HG02973 (cell line): ENCODE data around the gene LRRC23.
"Not testable (repeated sequence)": the region's sequence is repeated elsewhere in the genome, so short reads cannot be mapped to it uniquely, and the experiment has no call there.

Source experiments
- ATAC-seq: cut with Tn5 transposase; IDR thresholded peaks from one replicate; pipeline ENCODE4 v1.9.1; 2021; ENCODE audit warnings: moderate library complexity; ENCODE audit not compliant: unreplicated experiment

LRRC23 gene, protein sequence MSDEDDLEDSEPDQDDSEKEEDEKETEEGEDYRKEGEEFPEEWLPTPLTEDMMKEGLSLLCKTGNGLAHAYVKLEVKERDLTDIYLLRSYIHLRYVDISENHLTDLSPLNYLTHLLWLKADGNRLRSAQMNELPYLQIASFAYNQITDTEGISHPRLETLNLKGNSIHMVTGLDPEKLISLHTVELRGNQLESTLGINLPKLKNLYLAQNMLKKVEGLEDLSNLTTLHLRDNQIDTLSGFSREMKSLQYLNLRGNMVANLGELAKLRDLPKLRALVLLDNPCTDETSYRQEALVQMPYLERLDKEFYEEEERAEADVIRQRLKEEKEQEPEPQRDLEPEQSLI

DNA sequence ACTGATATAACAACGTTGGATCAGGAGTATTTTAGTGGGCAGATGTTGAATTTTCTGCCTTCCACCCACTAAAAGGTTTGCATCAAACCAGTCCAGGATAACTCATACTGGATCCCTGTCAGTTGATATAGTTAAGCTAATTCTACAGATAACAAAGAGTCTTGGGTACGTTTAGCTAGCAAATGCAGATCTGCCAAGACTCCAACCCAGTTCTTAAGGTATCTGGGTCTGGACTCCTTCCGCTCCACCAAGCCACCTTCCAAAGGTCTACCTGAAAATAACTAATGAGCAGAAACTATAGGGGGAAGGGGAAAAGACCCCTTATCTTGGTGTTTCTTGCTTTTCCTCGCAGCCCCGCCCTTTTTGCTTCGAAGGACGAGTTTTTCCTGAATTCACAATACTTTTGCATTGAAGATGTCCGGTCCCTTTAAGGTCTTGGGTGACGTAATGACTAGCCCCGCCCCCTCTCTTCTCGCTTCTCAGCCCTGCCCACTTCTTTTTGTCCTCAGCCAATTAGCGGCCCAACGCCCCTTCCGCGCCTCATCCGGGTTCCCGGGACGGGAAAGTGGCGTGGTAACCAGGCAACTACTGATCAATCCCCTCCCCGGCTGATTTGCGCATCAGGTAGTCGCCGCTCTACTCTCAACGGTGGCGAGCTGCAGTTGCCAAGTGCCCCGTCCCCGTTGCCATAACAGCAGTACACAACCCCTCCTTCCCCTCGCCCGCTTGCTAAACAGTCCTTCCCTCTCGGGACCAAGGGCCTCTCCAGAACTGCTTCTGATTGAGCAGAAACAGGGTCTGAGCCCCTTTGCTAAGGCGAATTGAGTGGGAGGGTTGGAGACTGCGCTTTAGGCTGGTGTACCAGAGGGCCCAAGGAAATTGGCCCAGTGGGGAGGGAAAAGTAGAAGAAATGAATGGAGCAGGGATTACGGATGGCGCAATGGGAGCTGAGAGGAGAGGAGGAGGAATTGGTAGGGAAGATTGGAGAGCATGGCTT is at the start of gene LRRC23:
TSS of gene LRRC23 (plus strand) at position 543 of the 997 bp plus-strand sequence. CDS start 812 bp downstream, outside the sequence.
- ATAC-seq: peak; percentile 84

DNA sequence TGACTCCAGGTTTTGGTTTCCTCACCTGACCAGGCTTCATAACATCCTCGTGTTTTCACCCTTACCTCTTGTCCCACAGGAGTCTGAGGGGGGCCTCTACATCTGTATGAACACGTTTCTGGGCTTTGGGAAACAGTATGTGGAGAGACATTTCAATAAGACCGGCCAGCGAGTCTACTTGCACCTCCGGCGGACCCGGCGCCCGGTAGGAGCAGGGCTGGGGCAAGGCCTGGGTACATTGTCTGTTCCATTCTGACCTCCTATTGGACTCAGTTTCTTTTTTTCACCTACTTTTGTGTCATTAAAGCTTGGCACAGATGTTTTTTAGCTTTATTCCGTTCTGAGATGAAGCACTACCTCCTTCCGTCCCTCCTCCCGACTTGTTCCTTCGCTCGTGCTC is 49.3 kb upstream of the LRRC23 start:
- ATAC-seq: no peak

- ATAC-seq: no peak
Measured at GRCh38 chr12:6858799-6859198, 45.8 kb upstream of the LRRC23 start.

DNA sequence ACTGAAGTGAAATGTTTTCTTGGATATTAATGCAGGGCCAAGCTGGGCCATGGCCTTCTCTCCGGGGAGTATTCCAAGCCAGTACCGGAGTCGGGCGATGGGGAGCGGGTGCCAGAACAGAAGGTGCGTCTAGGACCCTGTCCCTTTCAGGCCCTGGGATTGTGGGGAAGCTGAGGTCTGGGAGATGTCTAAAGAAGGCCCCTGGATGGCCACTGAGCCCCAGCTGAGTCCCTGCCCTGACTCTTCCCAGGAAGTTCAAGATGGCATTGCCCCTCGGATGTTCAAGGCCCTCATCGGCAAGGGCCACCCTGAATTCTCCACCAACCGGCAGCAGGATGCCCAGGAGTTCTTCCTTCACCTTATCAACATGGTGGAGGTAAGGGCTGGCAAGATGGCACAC is 44.5 kb upstream of the LRRC23 start:
- no peak for ATAC-seq

DNA sequence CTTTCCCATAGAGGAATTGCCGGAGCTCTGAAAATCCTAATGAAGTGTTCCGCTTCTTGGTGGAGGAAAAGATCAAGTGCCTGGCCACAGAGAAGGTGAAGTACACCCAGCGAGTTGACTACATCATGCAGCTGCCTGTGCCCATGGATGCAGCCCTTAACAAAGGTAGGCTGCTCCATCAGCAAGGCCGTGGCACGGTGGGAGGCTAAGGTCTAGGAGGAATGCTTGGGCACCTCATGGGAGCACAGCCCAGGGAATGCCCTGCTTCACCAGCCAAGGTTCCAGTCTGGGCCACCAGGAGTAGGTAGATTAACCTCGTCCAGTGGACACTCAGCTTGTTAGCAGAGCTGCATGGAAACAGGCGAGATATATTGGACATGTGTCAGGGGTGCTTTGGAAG is 43.7 kb upstream of the LRRC23 start:
- ATAC-seq: no peak

DNA sequence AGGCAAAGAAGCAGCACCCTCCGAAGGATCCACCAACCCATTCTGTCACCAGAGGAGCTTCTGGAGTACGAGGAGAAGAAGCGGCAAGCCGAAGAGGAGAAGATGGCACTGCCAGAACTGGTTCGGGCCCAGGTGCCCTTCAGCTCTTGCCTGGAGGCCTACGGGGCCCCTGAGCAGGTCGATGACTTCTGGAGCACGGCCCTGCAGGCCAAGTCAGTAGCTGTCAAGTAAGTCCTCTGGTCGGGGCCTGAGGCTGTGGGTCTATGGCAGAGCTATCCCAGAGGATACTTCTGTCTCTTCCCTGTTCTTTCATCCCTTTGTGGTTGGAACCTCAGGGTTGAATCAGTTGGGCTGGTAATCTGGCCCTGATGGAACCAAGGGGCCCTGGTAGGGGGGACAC is 43.2 kb upstream of the LRRC23 start:
- ATAC-seq: no peak

DNA sequence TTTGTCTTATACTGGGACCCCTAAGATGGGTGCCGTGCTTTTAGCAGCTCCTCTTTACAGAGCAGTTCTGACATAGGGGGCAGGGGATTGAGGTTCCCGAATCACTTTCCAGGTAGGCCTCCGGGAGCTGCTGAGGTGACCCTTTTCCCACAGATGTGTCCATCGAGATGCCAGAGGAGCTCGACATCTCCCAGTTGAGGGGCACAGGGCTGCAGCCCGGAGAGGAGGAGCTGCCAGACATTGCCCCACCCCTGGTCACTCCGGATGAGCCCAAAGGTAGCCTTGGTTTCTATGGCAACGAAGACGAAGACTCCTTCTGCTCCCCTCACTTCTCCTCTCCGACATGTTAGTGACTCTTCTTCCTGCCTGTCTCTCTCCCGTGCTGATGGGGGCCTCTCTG is 41.6 kb upstream of the LRRC23 start:
- no peak for ATAC-seq

DNA sequence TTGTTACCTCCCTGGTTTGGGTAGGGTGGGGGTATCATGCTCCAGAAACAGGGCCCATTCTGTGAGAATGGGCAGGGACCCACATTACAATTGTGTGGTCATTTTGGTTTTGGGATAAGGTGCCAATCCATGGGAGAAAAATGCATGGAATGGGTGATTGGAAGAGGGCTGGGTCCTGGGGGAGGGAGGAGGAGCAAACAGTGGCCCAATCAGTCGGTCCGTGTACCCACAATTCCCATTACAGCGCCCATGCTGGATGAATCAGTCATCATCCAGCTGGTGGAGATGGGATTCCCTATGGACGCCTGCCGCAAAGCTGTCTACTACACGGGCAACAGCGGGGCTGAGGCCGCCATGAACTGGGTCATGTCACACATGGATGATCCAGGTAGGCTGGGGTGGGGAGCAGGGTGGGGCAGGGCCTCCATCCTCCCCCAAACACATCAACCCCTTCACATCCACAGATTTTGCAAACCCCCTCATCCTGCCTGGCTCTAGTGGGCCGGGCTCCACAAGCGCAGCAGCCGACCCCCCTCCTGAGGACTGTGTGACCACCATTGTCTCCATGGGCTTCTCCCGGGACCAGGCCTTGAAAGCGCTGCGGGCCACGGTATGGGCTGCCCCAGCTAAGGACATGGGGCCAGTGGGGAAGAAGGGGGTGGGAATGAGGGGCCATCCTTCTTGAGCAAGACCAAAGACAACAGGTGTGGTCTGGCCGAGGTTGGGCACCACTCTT is 40.9 kb upstream of the LRRC23 start:
- no peak for ATAC-seq

DNA sequence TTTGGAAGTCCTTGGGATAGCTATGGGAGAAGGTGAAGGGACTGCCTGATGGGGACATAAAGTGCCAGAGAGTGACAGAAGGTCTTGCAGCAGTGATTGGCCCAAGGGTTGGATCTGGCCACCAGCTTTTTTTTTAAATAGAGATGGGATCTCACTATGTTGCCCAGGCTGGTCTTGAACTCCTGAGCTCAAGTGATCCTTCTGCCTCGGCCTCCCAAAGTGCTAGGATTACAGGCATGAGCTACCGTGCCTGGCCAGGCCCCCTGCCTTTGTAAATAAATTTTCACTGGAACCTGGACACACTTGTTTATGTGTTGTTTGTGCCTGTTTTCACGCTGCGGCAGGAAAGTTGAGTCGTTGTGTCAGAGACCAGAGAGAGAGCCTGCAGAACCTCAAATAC is 39.3 kb upstream of the LRRC23 start:
- ATAC-seq: not testable (repeated sequence)

DNA sequence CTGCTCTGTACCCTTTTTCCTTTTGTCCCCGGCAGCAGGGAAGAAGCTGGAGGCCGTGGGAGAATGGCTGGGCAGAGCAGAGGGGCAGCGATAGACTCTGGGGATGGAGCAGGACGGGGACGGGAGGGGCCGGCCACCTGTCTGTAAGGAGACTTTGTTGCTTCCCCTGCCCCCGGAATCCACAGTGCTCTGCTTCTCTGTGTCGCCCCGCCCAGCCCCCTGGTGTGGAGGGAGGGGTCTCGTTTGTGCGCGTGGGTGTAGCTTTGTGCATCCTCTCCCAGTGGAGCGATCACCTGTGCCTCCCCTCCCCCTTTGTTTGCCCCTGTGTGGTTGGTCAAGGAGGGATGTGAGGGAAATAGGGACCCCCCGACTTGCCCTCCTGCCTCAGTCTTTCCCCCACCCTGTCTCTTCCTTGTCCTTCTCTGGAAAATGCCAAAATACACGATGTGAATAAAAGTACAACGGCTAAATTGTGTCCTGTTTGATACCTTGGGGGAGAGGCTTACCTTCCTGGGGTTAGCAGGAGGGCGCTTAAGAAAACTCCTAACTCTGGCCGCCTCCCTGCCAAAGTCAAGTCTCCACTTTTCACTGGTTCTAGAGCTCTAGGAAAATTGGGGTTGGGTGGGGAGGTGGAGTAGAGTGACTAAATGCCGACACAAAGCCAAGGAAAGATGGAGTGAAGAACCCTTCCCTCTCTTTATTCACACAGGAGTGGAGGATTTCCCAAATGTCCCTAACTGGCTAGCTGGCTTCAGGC is 38.3 kb upstream of the LRRC23 start:
- ATAC-seq: no peak

- ATAC-seq: no peak
Measured at GRCh38 chr12:6866920-6867412, 37.7 kb upstream of the LRRC23 start.

DNA sequence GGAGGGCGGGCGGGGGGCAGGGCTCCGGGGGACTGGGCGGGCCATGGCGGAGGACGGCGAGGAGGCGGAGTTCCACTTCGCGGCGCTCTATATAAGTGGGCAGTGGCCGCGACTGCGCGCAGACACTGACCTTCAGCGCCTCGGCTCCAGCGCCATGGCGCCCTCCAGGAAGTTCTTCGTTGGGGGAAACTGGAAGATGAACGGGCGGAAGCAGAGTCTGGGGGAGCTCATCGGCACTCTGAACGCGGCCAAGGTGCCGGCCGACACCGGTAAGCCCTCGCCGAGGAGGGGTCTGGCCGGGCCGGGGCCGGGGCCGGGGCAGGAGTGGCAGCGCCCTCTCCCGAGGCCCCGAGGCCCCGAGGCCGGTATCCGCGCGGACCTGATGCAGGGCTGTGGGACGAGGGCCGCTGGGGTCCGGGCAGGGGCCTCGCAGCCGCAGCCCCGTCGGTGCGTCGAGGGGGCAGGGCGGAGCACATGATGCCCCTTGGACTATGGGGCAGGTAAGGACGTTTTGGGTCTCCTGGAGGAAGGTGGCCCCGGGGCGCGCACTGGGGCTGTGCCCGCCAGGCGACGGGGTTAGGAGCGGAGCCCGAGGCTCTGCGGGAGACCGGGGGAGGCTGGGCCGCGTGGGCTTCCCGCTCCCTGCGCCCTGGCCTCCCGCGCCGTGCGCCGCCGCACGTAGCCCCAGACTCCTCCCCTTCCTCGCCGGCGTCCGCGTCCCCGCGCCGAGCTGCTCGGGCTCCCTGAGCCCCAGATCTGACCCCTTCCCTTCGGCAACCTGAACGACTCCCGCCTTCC is 37.0 kb upstream of the LRRC23 start, which contains the start of gene TPI1:
TSS of gene TPI1 (plus strand) at position 119 of the 798 bp plus-strand sequence. CDS start at position 155, 36 bp downstream.
- peak; percentile 41 for ATAC-seq

GRCh38 chr12:6868211-6869048 is 36.2 kb upstream of the LRRC23 start:
- no peak for ATAC-seq

- no peak for ATAC-seq
Measured at GRCh38 chr12:6869049-6870021, 35.3 kb upstream of the LRRC23 start.

DNA sequence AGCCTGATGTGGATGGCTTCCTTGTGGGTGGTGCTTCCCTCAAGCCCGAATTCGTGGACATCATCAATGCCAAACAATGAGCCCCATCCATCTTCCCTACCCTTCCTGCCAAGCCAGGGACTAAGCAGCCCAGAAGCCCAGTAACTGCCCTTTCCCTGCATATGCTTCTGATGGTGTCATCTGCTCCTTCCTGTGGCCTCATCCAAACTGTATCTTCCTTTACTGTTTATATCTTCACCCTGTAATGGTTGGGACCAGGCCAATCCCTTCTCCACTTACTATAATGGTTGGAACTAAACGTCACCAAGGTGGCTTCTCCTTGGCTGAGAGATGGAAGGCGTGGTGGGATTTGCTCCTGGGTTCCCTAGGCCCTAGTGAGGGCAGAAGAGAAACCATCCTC is 34.3 kb upstream of the LRRC23 start:
- not testable (repeated sequence) for ATAC-seq

- no peak for ATAC-seq
Measured at GRCh38 chr12:6871052-6871957, 33.3 kb upstream of the LRRC23 start.
